Occipital lobe (tissue), 2 donors: ENCODE measurements around the gene CACNA2D4. TPM values are rescaled to one million over a fixed set of nuclear protein-coding genes. Genes with fewer than 3 reads are reported as not detected.
A peak's percentile ranks its signal among the peaks of the same experiment; 100 is the strongest.

ENCODE experiments used
- DNase-seq: peaks from one replicate; lab custom pipeline; 2025; lab: John Stamatoyannopoulos, UW
- total RNA-seq: library from RNA; depleted of rRNA; stranded (reverse); fragments of >200 nt; gene quantifications from one replicate; pipeline ENCODE4 v1.2.3, GENCODE V29; 2014

Gene CACNA2D4
- total RNA-seq, 1 donor from 2014 or later, result not detected

DNA sequence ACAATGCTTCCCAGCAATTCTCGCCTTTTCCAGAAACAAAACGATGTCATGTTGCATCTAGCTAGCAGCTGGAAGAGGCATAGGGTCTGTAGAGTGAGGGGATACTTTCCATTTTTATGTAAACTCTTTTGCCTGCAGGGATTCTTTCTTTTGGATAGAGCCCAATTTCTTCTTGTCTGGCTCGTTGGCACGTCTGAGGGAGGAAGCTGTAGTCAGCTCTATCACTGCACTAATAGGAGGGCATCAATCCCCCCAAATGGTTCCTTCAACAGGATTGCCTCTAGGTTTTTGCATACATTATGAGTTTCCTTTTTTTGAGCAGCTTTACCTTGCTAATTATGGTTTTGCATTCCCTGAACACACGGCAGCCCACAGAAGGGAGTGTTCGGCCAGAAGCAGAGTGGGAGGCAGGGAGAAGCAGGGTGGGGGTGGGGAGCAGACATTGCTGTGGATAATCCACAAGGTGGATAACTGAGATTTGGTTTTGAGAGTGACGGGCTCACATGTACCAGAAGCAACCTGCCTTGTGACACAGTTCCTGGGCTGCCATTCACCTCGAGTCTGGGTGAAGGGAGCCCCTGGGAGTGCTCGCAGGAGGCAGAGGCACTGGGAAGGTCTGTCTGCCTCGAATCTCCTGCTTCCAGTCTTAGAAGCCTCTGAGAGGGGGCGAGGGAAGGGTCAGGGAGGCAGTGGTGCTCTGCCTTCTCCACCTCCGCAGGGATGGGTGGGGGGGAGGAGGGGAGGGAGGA lies 73.6 kb downstream of the CACNA2D4 start:
- DNase-seq, result no peak

DNA sequence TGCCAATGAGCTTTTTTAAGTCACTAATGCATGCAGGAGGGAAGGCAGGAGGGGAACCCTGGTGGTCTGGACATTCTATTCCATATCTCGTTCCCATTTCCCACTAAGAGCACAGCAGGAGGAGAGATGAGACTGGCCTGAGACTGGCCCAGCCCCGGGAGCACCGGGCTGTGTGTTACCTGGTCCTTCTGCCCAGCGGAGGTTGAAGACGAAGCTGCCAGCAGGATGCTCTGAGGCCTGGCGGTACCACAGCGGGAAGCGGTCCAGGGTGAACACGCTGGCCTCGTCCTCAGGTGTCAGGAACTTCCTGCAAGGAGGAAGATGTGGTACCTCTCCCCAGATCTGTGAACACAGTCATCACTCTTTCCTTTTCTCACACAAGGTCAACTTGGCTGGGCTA lies 74.2 kb downstream of the CACNA2D4 start:
- no peak for DNase-seq

DNA sequence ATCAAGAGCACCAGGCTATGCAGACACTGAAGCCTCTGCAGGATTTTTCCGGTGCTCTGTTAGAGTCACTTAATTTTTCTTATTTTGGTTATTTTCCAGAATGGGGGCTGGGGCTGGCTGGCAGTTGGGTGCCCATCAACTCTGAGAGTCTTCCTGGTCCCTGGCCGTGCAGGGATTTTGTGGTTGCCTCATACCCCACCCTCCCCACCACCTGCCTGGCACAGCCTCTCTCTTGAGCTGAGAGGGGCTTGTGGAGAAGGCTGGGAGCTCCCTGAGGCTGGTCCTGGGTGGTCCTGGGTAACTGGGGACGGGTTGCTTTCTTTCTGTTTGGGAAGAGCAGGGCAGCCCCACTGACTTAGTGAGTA lies 74.8 kb downstream of the CACNA2D4 start:
- DNase-seq, result no peak

DNA sequence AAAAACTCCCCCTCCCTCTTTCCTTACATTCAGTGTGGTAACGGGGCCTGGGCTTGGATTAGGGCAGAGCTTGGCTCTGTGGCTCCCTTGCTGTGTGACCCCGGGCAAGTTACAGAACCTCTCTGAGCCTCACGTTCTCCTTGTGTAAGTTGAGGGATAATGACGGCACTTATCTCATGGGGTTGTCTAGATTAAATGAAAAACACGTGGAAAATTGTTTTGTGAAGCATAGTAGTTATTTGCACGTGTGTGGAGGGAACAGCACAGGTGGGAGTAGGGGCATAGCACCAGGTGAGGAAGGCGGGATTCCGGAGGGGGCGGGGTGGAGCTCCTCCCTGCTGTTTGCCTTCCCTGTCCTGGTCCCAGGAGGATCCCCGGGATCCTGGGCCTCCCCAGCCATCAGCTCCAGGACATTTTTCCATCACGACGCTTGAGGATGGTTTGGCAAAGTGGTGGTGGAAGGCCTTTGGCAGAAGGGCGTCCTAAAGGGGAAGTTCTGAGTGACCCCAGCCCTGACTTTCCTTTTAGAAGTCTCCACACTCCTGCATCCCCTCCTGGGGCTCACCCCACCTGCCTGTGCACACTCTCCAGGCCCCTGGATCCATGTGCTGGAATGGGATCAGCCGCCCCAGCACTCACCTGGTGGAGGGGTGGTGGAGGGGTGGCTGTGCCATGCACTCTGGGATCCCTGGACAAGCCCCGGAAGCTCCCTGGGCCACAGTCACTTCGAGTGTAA lies 75.4 kb downstream of the CACNA2D4 start:
- DNase-seq, result no peak

DNA sequence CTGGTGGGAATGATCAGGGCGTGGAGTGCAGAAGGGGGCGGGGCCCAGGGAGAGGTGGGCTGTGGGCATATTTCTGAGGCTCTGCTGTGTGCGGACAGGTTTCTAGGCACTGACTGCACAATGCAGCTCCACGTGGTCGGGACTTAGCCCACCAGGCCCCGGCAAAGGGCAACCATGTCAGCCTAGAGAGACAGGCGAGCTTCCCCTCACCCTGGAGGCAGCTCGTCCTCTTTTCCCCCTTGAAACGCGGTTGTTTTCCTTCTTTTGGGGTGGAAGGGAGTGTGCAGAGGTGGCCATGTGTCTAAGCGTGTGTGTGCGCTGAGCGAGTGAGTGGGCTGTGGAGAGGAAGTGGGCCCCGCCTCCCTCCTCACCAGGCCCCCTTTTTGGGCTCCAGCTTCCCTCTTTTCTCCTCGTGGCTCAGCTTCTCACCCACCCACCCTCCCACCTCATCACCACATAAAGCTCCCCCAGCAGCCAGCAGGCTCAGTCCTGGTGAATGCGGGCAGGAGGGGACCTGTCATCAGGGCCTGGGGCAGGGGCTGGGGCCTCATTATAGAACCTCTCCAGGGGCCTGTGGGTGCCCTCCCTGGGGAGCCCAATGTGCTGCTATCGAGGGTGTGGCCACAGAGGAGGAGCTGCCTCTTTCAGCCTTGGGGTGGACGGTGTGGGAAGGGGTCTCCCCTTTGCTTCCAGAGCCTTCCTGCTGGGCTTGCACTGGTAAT lies 76.1 kb downstream of the CACNA2D4 start:
- DNase-seq, result no peak

- no peak for DNase-seq
These were observed 76.8 kb downstream of the CACNA2D4 start for GRCh38 chr12:1841586-1842182.

- no peak for DNase-seq
These were observed 77.4 kb downstream of the CACNA2D4 start for GRCh38 chr12:1840981-1841425.

- DNase-seq, result no peak
These were observed 78.2 kb downstream of the CACNA2D4 start for GRCh38 chr12:1839956-1840951.

DNA sequence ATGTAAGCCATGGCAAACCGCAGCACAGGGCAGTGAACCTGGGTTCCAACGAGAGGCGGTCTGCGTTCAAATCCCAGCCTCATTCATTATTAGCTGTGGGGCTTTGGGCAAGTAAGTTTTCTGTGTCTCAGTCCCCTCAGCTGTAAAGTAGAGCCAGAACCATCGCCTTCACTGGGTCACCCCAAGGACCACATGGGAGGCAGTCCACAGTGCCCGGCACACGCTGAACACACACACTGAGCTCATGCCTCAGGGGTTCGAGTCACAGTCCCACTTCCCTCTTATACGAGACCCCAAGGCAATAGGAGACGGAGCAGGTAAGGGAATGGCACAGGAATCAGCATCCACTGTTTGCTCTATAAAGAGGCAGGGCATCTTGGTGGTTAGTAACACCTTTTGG lies 79.0 kb downstream of the CACNA2D4 start:
- no peak for DNase-seq

DNA sequence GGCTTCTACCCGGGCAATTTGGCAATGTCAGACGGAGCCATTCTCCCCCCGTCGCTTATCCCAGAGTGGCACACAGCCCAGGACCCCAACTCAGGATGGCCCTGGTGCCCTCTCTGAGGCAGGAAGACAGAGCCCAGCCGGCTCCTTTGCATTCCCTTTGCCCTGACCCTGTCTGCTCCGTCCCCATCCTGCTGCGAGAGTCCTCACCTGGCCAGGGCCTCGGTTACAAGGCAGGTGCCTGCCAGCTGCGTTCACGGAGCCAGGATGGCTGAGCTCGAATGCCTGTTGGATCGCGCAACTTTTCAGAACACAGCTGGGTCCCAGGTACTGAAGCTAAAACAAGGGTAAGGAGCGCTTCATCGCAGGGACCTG lies 79.5 kb downstream of the CACNA2D4 start:
- DNase-seq, result no peak

DNA sequence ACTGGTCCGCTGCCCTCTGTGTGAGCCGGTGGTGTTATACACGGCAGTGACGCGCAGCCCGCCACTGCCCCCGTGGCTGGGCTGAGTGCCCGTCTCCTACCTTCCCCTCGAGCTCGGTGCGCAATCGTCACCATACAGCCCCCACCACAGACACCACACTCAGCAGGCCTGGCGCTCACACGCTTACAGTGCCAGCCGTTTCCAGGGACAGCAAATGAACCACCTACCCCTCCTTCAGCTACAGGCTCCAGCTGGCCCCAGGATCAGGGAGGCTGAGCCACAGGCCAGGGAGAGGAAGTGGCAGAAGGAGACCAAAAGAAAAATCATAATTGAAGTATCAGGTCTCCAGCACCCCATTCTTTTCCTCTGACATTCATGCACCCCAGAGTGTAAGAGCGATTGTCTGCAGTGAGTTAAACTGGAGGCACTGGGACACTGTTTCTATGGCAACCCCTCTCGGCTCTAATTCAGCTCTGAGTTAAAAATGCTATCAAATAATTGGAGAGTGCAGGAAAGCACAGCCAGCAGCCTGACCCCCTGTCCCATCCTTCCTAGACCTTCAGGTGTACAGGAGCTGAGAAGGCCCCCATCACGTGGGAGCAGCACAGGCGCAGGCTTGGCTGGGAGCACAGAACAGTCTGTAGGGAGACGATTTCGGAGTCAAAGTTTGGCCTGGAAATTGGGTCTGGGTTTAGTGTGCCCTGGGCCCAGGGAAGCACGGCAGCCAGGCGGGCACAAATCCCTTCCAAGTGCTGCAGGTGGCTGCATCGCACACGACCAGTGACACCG lies 80.1 kb downstream of the CACNA2D4 start:
- DNase-seq, result peak; percentile 47

- no peak for DNase-seq
These were observed 80.8 kb downstream of the CACNA2D4 start for GRCh38 chr12:1837541-1838204.

DNA sequence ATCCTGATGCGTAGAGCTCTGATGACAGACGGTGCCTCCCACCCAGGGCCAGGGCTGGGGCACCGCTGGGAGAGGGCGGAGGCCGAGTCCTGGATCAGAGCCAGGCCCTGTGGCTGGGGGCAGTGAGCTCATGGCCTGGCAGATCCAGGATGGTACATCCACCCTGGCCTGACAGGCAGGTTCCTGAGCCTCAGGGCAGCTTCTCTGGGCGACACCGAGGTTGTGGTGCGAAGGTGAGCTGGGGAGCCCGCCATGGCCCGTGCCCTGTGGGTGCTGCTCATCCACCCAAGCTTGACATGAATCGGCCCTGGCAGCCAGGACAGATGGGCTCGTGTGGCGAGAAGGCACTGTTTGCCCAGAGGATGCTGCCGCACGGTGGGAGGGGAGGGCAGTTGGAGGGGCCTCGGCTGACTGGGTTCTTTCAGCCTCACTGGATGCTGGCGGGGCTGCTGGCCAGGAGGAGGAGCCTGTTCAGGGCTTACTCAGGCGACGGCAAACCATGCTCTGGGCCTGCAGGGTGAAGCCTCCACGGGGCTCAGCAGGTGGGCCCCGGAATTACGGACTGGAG lies 81.5 kb downstream of the CACNA2D4 start:
- peak; percentile 48 for DNase-seq

DNA sequence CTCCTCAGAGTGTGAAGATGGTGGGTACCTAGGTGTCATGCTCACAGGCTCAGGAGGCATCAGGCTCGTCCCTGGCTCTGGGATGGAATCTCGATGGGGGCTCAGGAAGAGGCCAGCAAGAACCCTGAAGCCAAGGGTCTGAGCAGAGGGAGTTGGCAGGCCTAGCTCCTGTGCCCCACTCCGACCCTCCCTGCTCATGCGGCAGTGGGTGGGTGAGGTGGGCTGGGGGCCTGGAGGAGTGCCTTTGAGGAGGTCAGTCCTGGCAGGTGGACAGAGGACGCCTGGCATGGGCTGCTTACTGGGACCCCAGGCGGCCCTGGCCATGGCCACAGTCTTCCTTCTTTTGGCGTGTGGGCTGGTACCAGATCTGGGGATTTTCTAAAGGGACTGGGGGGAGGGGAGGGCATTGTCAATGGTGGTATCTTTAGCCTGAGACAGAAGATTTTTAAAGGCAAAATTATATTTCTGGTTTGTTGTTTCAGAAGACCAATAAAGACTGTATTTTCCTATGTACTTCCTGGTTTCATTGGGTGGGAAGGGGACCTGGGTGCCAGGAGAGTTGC lies 82.1 kb downstream of the CACNA2D4 start:
- no peak for DNase-seq

DNA sequence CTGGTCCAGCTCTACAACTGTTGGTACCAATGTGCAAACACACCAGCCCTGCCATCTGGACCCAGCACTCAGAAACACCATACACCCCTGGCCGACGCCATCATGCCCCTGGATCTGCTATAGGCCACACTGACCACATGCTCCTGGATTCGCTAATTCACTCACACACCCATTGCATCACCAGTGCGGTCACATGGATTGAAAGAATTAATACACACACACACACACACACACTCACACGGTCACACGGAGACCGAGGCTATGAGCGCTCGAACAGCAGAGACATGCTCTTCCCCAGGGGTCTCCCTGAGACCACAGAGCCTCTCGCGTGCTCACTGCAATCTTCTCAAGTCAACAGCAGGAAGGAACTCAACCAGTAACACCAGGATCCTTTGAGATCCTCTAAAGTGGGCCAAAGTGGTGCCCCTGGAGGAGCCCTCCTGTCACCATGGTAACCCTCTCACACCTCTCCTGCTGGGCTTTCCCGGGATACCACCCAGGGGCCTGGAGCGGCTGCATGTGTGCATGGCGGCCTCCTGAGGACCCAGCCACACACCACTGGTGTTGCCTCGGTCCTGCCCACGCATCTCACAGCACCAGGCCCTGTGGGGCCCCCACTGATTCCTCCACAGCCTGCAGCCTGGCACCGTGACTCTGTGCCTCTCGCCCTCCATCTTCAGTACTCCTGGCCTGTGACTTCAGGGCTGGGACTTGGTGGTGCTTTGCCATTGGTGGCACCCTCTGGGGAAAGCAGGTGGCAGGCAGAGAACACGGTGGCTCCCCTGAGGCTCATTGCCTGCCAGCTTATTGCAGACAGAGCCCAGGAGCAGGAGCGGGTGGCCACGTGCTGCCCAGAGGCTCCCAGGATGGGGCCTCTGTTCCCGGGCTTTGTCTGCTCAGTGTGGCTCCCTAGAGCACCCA lies 83.0 kb downstream of the CACNA2D4 start:
- no peak for DNase-seq

DNA sequence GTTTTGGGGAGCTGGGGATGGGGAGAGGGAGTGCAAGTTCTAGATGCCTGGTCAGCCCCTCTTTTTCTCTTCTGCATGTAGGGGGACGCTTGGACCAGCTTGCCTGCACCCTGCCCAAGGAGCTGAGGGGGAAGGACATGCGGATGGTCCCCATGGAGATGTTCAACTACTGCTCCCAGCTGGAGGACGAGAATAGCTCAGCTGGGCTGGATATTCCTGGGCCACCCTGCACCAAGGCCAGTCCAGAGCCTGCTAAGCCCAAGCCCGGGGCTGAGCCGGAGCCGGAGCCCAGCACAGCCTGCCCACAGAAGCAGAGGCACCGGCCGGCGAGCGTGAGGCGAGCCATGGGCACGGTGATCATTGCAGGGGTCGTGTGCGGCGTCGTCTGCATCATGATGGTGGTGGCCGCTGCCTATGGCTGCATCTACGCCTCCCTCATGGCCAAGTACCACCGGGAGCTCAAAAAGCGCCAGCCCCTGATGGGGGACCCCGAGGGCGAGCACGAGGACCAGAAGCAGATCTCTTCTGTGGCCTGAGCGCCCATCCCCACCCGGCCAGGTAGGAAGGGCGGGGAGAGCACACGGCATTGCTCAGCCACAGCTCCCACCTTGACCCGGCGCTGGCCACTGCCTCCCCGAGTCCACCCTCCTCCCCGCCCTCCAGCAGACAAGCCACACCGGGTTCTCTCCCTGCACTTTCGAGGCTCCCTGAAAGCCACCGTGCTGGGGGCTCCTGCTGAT lies 84.1 kb downstream of the CACNA2D4 start:
- peak; percentile 42 for DNase-seq

- DNase-seq, result no peak
These were observed 84.8 kb downstream of the CACNA2D4 start for GRCh38 chr12:1833596-1834028.
